Measurements from ENCODE around the gene CDK17. TPM values are rescaled to one million over a fixed set of nuclear protein-coding genes. Genes with fewer than 3 reads are reported as not detected.

The CDK17 gene
- total RNA-seq, 1 donor from 2014 or later, result 47.1 TPM

GRCh38 chr12:96263449-96263902 lies 136.8 kb downstream of the CDK17 start:
- DNase-seq (no peak), ATAC-seq (peak; percentile 59)
- peaks cover 2% of the 10 kb centered on the region for H3K4me1 ChIP-seq
- peaks cover 47% of the 10 kb centered on the region for H3K36me3 ChIP-seq
- H3K9me3 ChIP-seq, result no peaks in the 10 kb centered on the region
- intact Hi-C loops (cut with DNase I), result no loop called here
- H3K4me3 ChIP-seq, result no peak overlapping the region
- no peaks in the 10 kb centered on the region for H3K27me3 ChIP-seq
- no peak overlapping the region for H3K27ac ChIP-seq
- TF ChIP-seq CTCF (IDR thresholded peaks at IDR 0.05), result no peak

- Histone ChIP-seq H3K4me1 (peaks cover 8% of the 10 kb centered on the region), H3K9me3 (no peaks in the 10 kb centered on the region), H3K27ac (no peak overlapping the region), H3K4me3 (no peak overlapping the region), H3K36me3 (peaks cover 34% of the 10 kb centered on the region), H3K27me3 (no peaks in the 10 kb centered on the region)
- ATAC-seq (no peak), DNase-seq (no peak)
- TF ChIP-seq CTCF (IDR thresholded peaks at IDR 0.05), result no peak
- intact Hi-C loops (cut with DNase I), result no loop called here
Observed at GRCh38 chr12:96261557-96261956, 138.7 kb downstream of the CDK17 start.

- H3K36me3 ChIP-seq, result peaks cover 27% of the 10 kb centered on the region
- no peaks in the 10 kb centered on the region for H3K27me3 ChIP-seq
- no peak for DNase-seq
- intact Hi-C loops (cut with DNase I), result no loop called here
- H3K4me3 ChIP-seq, result no peak overlapping the region
- no peak overlapping the region for H3K27ac ChIP-seq
- TF ChIP-seq CTCF (IDR thresholded peaks at IDR 0.05), result no peak
- peaks cover 8% of the 10 kb centered on the region for H3K4me1 ChIP-seq
- no peaks in the 10 kb centered on the region for H3K9me3 ChIP-seq
- ATAC-seq, result no peak
Observed at GRCh38 chr12:96260644-96261043, 139.6 kb downstream of the CDK17 start.

GRCh38 chr12:96260231-96260630 lies 140.0 kb downstream of the CDK17 start:
- Histone ChIP-seq H3K9me3 (no peaks in the 10 kb centered on the region), H3K27ac (no peak overlapping the region), H3K27me3 (no peaks in the 10 kb centered on the region), H3K4me3 (no peak overlapping the region), H3K4me1 (peaks cover 8% of the 10 kb centered on the region), H3K36me3 (peaks cover 26% of the 10 kb centered on the region)
- no peak for TF ChIP-seq CTCF (IDR thresholded peaks at IDR 0.05)
- intact Hi-C loops (cut with DNase I), result no loop called here
- no peak for DNase-seq
- no peak for ATAC-seq

- Histone ChIP-seq H3K4me3 (no peak overlapping the region), H3K27me3 (no peaks in the 10 kb centered on the region), H3K9me3 (no peaks in the 10 kb centered on the region), H3K4me1 (peaks cover 13% of the 10 kb centered on the region), H3K27ac (no peak overlapping the region), H3K36me3 (peaks cover 14% of the 10 kb centered on the region)
- no peak for DNase-seq
- TF ChIP-seq CTCF (IDR thresholded peaks at IDR 0.05), result no peak
- intact Hi-C loops (cut with DNase I), result no loop called here
- ATAC-seq, result peak; percentile 19
Observed at GRCh38 chr12:96258104-96258961, 141.9 kb downstream of the CDK17 start.

All from upper lobe of right lung (tissue), 1 donor.